Measurements from ENCODE around the gene TLDC2.
A peak's percentile ranks its signal among the peaks of the same experiment; 100 is the strongest.

TLDC2 gene

GRCh38 chr20:36875702-36876472 lies at the start of gene TLDC2:
TLDC2 (plus strand) TSS chr20:36876138; CDS start chr20:36876175, 37 bp downstream.
- TF ChIP-seq, protein P1, sequence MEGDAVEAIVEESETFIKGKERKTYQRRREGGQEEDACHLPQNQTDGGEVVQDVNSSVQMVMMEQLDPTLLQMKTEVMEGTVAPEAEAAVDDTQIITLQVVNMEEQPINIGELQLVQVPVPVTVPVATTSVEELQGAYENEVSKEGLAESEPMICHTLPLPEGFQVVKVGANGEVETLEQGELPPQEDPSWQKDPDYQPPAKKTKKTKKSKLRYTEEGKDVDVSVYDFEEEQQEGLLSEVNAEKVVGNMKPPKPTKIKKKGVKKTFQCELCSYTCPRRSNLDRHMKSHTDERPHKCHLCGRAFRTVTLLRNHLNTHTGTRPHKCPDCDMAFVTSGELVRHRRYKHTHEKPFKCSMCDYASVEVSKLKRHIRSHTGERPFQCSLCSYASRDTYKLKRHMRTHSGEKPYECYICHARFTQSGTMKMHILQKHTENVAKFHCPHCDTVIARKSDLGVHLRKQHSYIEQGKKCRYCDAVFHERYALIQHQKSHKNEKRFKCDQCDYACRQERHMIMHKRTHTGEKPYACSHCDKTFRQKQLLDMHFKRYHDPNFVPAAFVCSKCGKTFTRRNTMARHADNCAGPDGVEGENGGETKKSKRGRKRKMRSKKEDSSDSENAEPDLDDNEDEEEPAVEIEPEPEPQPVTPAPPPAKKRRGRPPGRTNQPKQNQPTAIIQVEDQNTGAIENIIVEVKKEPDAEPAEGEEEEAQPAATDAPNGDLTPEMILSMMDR (IDR thresholded peaks at IDR 0.05; ENCODE audit: low read depth, low read length): no peak
- no peak for DNase-seq (ENCODE audit: low read depth in 2 of 2)
- H3K4me3 ChIP-seq (replicated peaks in 1 of 2; ENCODE audit: low read depth in 2 of 2, low read length in 2 of 2): no peak within 1 kb of the TSS

DNA sequence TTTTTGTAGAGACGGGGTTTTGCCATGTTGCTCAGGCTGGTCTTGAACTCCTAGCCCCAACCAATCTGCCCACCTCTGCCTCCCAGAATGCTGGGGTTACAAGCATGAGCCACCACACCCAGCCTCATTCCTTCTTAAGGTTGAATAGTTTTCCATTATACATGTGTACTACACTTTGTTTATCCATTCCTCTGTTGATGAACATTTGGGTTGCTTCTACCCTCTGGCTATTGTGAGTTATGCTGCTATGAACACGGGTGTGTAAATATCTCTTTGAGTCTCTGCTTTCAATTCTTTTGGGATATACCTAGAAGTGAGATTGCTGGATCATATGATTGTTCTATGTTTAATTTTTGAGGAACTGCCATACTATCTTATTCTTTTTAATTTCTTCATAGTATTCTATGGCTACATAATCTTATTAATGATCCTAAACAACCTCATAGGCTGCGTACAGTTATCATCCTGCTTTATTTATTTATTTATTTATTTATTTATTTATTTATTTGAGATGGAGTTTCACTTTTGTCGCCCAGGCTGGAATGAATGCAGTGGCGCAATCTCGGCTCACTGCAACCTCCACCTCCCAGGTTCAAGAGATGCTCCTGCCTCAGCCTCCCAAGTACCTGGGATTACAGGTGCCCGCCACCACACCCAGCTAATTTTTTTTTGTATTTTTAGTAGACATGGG lies 49.2 kb upstream of the TLDC2 start:
- TF ChIP-seq, protein P1 (IDR thresholded peaks at IDR 0.05; ENCODE audit: low read depth, low read length): no peak
- no peak for DNase-seq (ENCODE audit: low read depth in 2 of 2)
- H3K4me3 ChIP-seq (replicated peaks in 1 of 2; ENCODE audit: low read depth in 2 of 2, low read length in 2 of 2): no peak overlapping the region

DNA sequence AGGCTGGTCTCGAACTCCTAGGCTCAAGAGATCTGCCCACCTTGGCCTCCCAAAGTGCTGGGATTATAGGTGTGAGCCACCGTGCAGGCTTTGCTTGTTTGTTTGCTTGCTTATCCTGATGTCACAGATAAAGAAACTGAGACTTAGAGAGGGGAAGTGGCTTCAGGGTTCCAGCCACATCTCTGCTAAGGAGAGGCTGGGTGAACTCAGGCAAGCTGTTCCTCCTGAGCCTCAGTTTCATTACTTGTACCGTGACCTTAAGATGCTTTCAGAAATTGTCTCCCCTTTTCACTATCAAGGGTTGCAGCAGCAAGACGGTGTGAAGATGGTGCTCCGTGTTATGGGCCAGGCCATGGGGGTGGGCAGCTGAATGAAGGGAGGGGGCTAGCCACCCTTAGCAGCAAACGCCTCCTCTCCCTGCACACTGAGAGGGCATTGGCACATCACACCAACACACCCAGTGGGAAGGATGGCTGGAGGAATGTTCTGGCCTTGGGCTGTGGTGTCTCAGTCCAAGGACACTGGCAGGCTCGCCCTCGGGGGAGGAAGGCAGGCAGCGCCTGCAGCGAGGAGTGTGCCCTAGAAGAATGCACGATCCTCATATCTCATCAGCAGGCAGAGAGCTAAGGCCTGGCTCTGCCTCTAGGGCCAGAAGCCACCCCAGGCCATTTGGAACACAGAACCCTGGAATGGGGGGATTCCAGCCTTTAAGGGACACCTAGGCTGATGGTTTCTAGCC lies 48.2 kb upstream of the TLDC2 start:
- TF ChIP-seq, protein P1 (IDR thresholded peaks at IDR 0.05; ENCODE audit: low read depth, low read length): no peak
- DNase-seq (ENCODE audit: low read depth in 2 of 2): no peak
- no peak overlapping the region for H3K4me3 ChIP-seq (replicated peaks in 1 of 2; ENCODE audit: low read depth in 2 of 2, low read length in 2 of 2)

DNA sequence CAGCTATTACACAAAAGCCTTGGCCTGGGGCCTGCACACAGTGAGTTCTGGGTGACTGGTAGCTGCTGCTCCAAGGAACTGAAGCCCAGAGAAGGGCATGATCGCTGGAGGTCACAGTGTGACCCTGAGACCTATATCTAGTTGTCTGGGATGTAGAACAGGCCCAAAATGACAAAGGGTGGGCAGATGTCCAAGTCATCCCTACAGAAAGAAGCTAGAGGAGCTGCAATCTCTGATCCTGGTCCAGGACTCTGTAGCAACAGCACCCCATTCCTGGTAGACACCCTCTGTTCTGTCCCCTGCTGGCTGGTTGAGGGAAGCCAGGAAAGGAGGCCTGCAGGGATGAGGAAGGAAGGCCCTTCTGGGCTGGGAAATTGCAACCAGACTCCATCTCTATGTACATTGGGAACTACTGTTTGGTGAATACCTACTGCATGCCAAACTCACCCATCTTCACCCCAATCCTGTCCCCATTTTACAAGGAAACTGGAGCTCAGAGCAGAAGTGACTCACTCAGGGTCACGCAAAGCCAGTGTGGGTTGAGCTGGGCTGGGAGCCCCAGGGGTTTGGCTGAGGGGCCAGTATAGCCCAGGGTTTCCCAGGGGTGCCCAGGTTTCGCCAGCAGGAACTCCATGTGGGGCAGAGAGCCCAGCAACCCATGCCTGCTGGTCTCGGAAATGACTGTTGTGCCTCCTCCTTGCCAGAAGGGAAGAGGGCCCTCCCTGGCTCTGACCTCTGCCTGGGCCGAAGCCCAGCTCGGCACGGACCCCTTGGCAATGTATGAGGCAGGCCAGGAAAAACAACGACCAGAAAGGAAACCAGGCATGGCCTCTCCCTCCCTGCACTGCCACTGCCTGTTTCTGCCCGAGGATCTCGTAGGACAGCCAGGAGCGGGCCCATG lies 44.9 kb upstream of the TLDC2 start:
- DNase-seq (ENCODE audit: low read depth in 2 of 2): peak; percentile 43 to 91
- no peak overlapping the region for H3K4me3 ChIP-seq (replicated peaks in 1 of 2; ENCODE audit: low read depth in 2 of 2, low read length in 2 of 2)
- TF ChIP-seq, protein P1 (IDR thresholded peaks at IDR 0.05; ENCODE audit: low read depth, low read length): peak; percentile 71

DNA sequence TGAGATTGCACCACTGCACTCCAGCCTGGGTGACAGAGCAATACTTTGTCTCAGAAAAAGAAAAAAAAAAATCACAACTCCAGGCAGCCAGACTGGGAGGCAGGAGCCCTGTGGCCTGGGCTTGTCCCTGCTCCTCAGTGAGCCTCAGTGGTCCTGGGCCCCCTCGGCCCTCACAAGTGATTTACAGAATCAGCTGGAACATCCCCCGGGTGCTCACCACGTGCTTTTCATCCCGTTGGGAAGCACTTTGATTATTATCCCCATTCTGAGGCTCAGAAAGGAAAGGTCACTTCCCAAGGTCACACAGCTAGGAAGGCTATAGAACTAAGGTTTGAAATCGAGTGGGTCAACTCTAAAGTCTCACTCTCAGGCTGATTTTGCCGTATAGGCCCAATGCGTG lies 43.1 kb upstream of the TLDC2 start:
- no peak for DNase-seq (ENCODE audit: low read depth in 2 of 2)
- H3K4me3 ChIP-seq (replicated peaks in 1 of 2; ENCODE audit: low read depth in 2 of 2, low read length in 2 of 2): no peak overlapping the region
- TF ChIP-seq, protein P1 (IDR thresholded peaks at IDR 0.05; ENCODE audit: low read depth, low read length): no peak

Measured in cardiac fibroblast (primary cell).